Osteocyte (in vitro differentiated cells): ENCODE data around the gene AGFG1. TPM values are rescaled to one million over a fixed set of nuclear protein-coding genes. Genes with fewer than 3 reads are reported as not detected.

Experiments used
- DNase-seq: peaks from one replicate; pipeline ENCODE4 v3.0.0; 2021; ENCODE audit warnings: mixed read lengths; ENCODE audit not compliant: unreplicated experiment; ENCODE audit errors: extremely low spot score
- H3K27ac Mint-ChIP-seq: one replicate; pipeline ENCODE4 v1.8.0; 2021; ENCODE audit warnings: mild to moderate bottlenecking, mixed read lengths; ENCODE audit not compliant: unreplicated experiment
- H3K27me3 Mint-ChIP-seq: one replicate; pipeline ENCODE4 v1.8.0; 2021; ENCODE audit warnings: mixed read lengths; ENCODE audit not compliant: unreplicated experiment
- H3K36me3 Mint-ChIP-seq: one replicate; pipeline ENCODE4 v1.8.0; 2021; ENCODE audit warnings: mixed read lengths; ENCODE audit not compliant: unreplicated experiment
- H3K4me1 Mint-ChIP-seq: one replicate; pipeline ENCODE4 v1.8.0; 2021; ENCODE audit warnings: mixed read lengths; ENCODE audit not compliant: unreplicated experiment
- H3K4me3 Mint-ChIP-seq: one replicate; pipeline ENCODE4 v1.8.0; 2021; ENCODE audit warnings: mild to moderate bottlenecking, moderate library complexity, mixed read lengths; ENCODE audit not compliant: unreplicated experiment
- H3K9me3 Mint-ChIP-seq: one replicate; pipeline ENCODE4 v1.8.0; 2021; ENCODE audit warnings: mixed read lengths; ENCODE audit not compliant: unreplicated experiment
- CTCF ChIP-seq: fragments of 200-600 bp; sonication (generic); IDR thresholded peaks from 2 replicates; pipeline ENCODE4 v1.5.0; 2021; ENCODE audit warnings: antibody characterized with exemption, mild to moderate bottlenecking, moderate library complexity
- microRNA-seq: library from miRNA; unstranded; fragments of <30 nt; microRNA quantifications from one replicate; pipeline ENCODE4 v1.1.0, GENCODE V29; 2020; ENCODE audit not compliant: unreplicated experiment
- total RNA-seq: library from RNA; stranded (reverse); gene quantifications from 2 replicates; pipeline ENCODE4 v1.2.1, GENCODE V29; 2021

The AGFG1 gene
- total RNA-seq, 1 donor from 2014 or later: 55.1 TPM

GRCh38 chr2:227608561-227609338, 136.8 kb downstream of the AGFG1 start:
- Mint-ChIP-seq H3K4me3 (no peak overlapping the region), H3K9me3 (no peaks in the 10 kb centered on the region), H3K4me1 (no peaks in the 10 kb centered on the region), H3K27ac (no peak overlapping the region), H3K27me3 (peaks cover 3% of the 10 kb centered on the region), H3K36me3 (no peaks in the 10 kb centered on the region)
- DNase-seq: no peak
- TF ChIP-seq CTCF: no peak

GRCh38 chr2:227610123-227610522, 138.2 kb downstream of the AGFG1 start:
- H3K36me3 Mint-ChIP-seq: no peaks in the 10 kb centered on the region
- TF ChIP-seq CTCF: no peak
- H3K4me3 Mint-ChIP-seq: no peak overlapping the region
- H3K4me1 Mint-ChIP-seq: no peaks in the 10 kb centered on the region
- no peaks in the 10 kb centered on the region for H3K9me3 Mint-ChIP-seq
- H3K27ac Mint-ChIP-seq: no peak overlapping the region
- no peak for DNase-seq
- peaks cover 3% of the 10 kb centered on the region for H3K27me3 Mint-ChIP-seq

Small RNAs within 50 kb of the gene (microRNA-seq; reads per million reads assigned to microRNA genes)
- gene MIR5703: not detected

Other genes with a start within 250 kb of the AGFG1 start
- gene MFF, start 146.9 kb upstream of the AGFG1 start, total RNA-seq: 83.4 and 87.2 TPM in 2 replicates
- gene TM4SF20, start 92.8 kb upstream of the AGFG1 start, total RNA-seq: not detected in 2 replicates
- gene SCYGR1, start 84.2 kb upstream of the AGFG1 start, total RNA-seq: not detected in 2 replicates
- gene SCYGR2, start 126.7 kb downstream of the AGFG1 start, total RNA-seq: not detected in 2 replicates
- not detected in 2 replicates for gene SCYGR3, start 142.7 kb downstream of the AGFG1 start, total RNA-seq
- gene SCYGR4, start 145.3 kb downstream of the AGFG1 start, total RNA-seq: not detected in 2 replicates
- gene SCYGR5, start 194.6 kb downstream of the AGFG1 start, total RNA-seq: not detected in 2 replicates
- gene SLC19A3, start 245.9 kb downstream of the AGFG1 start, total RNA-seq: not detected in 2 replicates